Neuronal stem cell (in vitro differentiated cells): ENCODE measurements around the gene SSRP1.
A peak's percentile ranks its signal among the peaks of the same experiment; 100 is the strongest.

Experiments used
- DNase-seq: peaks from one replicate; pipeline ENCODE4 v3.0.0-alpha.2; 2013; ENCODE audit warnings: low spot score
- H2AFZ ChIP-seq: one replicate; pipeline ENCODE4 v1.6.1; 2013; ENCODE audit warnings: mild to moderate bottlenecking, low read length, inconsistent platforms
- H2AK5ac ChIP-seq: 2 replicates; pipeline ENCODE4 v1.6.1; 2013; ENCODE audit warnings: low read depth, mild to moderate bottlenecking, inconsistent platforms, low read length, moderate library complexity, mixed read lengths
- H2BK120ac ChIP-seq: 2 replicates; pipeline ENCODE4 v1.6.1; 2013; ENCODE audit warnings: low read depth, mild to moderate bottlenecking, inconsistent platforms, low read length, moderate library complexity, mixed read lengths
- H2BK12ac ChIP-seq: one replicate; pipeline ENCODE4 v1.6.1; 2013; ENCODE audit warnings: low read length, inconsistent platforms
- H2BK15ac ChIP-seq: 2 replicates; pipeline ENCODE4 v1.6.1; 2013; ENCODE audit warnings: mild to moderate bottlenecking, low read length, inconsistent platforms, mixed read lengths
- H2BK5ac ChIP-seq: one replicate; pipeline ENCODE4 v1.6.1; 2013; ENCODE audit warnings: inconsistent platforms, mild to moderate bottlenecking, low read length, moderate library complexity
- H3K14ac ChIP-seq: one replicate; pipeline ENCODE4 v1.6.1; 2013; ENCODE audit warnings: low read length, inconsistent platforms
- H3K18ac ChIP-seq: 2 replicates; pipeline ENCODE4 v1.6.1; 2013; ENCODE audit warnings: low read length, inconsistent platforms
- H3K23ac ChIP-seq: 2 replicates; pipeline ENCODE4 v1.6.1; 2013; ENCODE audit warnings: low read depth, mild to moderate bottlenecking, mixed read lengths, low read length, inconsistent platforms; ENCODE audit not compliant: poor library complexity
- H3K27ac ChIP-seq: replicated peaks from 3 replicates; pipeline ENCODE4 v1.5.1; 2013; ENCODE audit warnings: low read length, inconsistent platforms
- H3K27me3 ChIP-seq, 3 experiments: 2 replicates each; pipeline ENCODE4 v1.6.1; 2013; ENCODE audit warnings: low read length in 3 of 3, mild to moderate bottlenecking in 2 of 3, inconsistent platforms in 1 of 3, low read depth in 1 of 3, mixed read lengths in 1 of 3, moderate library complexity in 1 of 3; ENCODE audit not compliant: control insufficient read depth in 3 of 3, insufficient read depth in 3 of 3
- H3K36me3 ChIP-seq, 2 donors: replicated peaks in 1 of 2; 2 replicates each; pipeline ENCODE4 v1.6.1; 2013; ENCODE audit warnings: low read length in 2 of 2; ENCODE audit not compliant: control insufficient read depth in 2 of 2, insufficient read depth in 2 of 2
- H3K4ac ChIP-seq: 2 replicates; pipeline ENCODE4 v1.6.1; 2013; ENCODE audit warnings: inconsistent platforms, mild to moderate bottlenecking, low read length, moderate library complexity
- H3K4me1 ChIP-seq, 2 donors: 1 replicate in 1 of 2; 2 replicates in 1 of 2; pipeline ENCODE4 v1.6.1; 2013; ENCODE audit warnings: low read length in 2 of 2, low read depth in 1 of 2; ENCODE audit not compliant: control insufficient read depth in 2 of 2, insufficient read depth in 1 of 2
- H3K4me2 ChIP-seq: one replicate; pipeline ENCODE4 v1.6.1; 2013; ENCODE audit warnings: mild to moderate bottlenecking, low read length, inconsistent platforms; ENCODE audit not compliant: insufficient read depth, poor library complexity, severe bottlenecking
- H3K4me3 ChIP-seq, 2 donors: 2 replicates each; pipeline ENCODE4 v1.5.1; 2013; ENCODE audit warnings: low read length in 2 of 2, mild to moderate bottlenecking in 2 of 2, inconsistent platforms in 1 of 2, moderate library complexity in 1 of 2
- H3K79me1 ChIP-seq: one replicate; pipeline ENCODE4 v1.6.1; 2013; ENCODE audit warnings: low read depth, mild to moderate bottlenecking, inconsistent platforms, low read length, moderate library complexity
- H3K9ac ChIP-seq: one replicate; pipeline ENCODE4 v1.6.1; 2013; ENCODE audit warnings: mild to moderate bottlenecking, low read depth, low read length, inconsistent platforms; ENCODE audit not compliant: poor library complexity
- H3K9me3 ChIP-seq, 2 donors: replicated peaks in 1 of 2; 2 replicates each; pipeline versions ENCODE3 to v1.6.1; 2013; ENCODE audit warnings: low read length in 2 of 2, mild to moderate bottlenecking in 2 of 2, inconsistent platforms in 1 of 2, low read depth in 1 of 2, mixed read lengths in 1 of 2, moderate library complexity in 1 of 2; ENCODE audit not compliant: control insufficient read depth in 2 of 2, insufficient read depth in 1 of 2
- H4K8ac ChIP-seq: one replicate; pipeline ENCODE4 v1.6.1; 2013; ENCODE audit warnings: low read depth, mild to moderate bottlenecking, inconsistent platforms, low read length, moderate library complexity
- H4K91ac ChIP-seq: one replicate; pipeline ENCODE4 v1.6.1; 2013; ENCODE audit warnings: low read length, low read depth, mild to moderate bottlenecking, inconsistent platforms; ENCODE audit not compliant: poor library complexity
- WGBS, 2 donors: extraction: QIAGEN DNeasy Blood & Tissue Kit; methylation state at CpG; one replicate each; pipeline ENCODE4 v1.1.7; 2013; ENCODE audit warnings: missing lambda C conversion rate in 2 of 2, mixed read lengths in 1 of 2; ENCODE audit not compliant: insufficient read length in 2 of 2, insufficient replicate concordance in 1 of 2; ENCODE audit errors: extremely low coverage in 2 of 2; 5-methylcytosine and 5-hydroxymethylcytosine counted together

SSRP1 gene

GRCh38 chr11:57324154-57324885, 11.4 kb downstream of the SSRP1 start:
- Histone ChIP-seq H2BK15ac (no peak overlapping the region), H2AFZ (peak overlapping the region; percentile 84), H4K8ac (no peak overlapping the region), H2BK5ac (peak overlapping the region; percentile 90), H3K4me2 (peak overlapping the region; percentile 89), H2AK5ac (peak overlapping the region; percentile 96), H4K91ac (no peak overlapping the region), H3K9me3 (peaks cover 0 to 1% of the 10 kb centered on the region in 2 donors), H3K23ac (peak overlapping the region; percentile 68), H3K79me1 (peaks cover 16% of the 10 kb centered on the region), H3K9ac (peak overlapping the region; percentile 89), H3K27ac (peak overlapping the region; percentile 97), H3K4me3 (peak overlapping the region; percentile 72 to 90), H3K18ac (peak overlapping the region; percentile 99), H2BK12ac (peak overlapping the region; percentile 75), H2BK120ac (peak overlapping the region; percentile 36), H3K14ac (peak overlapping the region; percentile 73), H3K36me3 (peaks cover 42 to 61% of the 10 kb centered on the region in 2 donors), H3K4me1 (peaks cover 21 to 30% of the 10 kb centered on the region in 2 donors), H3K27me3 (no peaks in the 10 kb centered on the region), H3K4ac (no peak overlapping the region)
- WGBS, 2 donors = no CpG with 5 or more reads among the region's 64 CpGs
- DNase-seq = peak; percentile 71

GRCh38 chr11:57323855-57324153, 11.9 kb downstream of the SSRP1 start:
- H2AK5ac ChIP-seq = peak overlapping the region; percentile 96
- H2BK5ac ChIP-seq = peak overlapping the region; percentile 90
- H4K91ac ChIP-seq = no peak overlapping the region
- peak overlapping the region; percentile 92 for H3K27ac ChIP-seq
- WGBS, 2 donors = no CpG with 5 or more reads among the region's 9 CpGs
- peak overlapping the region; percentile 89 for H3K4me2 ChIP-seq
- H3K9ac ChIP-seq = peak overlapping the region; percentile 89
- H3K4me1 ChIP-seq = peaks cover 21 to 30% of the 10 kb centered on the region in 2 donors
- peaks cover 0 to 1% of the 10 kb centered on the region in 2 donors for H3K9me3 ChIP-seq
- H3K27me3 ChIP-seq = no peaks in the 10 kb centered on the region
- DNase-seq = no peak
- H3K79me1 ChIP-seq = peaks cover 17% of the 10 kb centered on the region
- H2BK12ac ChIP-seq = peak overlapping the region; percentile 75
- H2BK15ac ChIP-seq = no peak overlapping the region
- H2BK120ac ChIP-seq = peak overlapping the region; percentile 36
- peak overlapping the region; percentile 68 for H3K23ac ChIP-seq
- H3K14ac ChIP-seq = peak overlapping the region; percentile 73
- H2AFZ ChIP-seq = peak overlapping the region; percentile 84
- peak overlapping the region; percentile 72 to 85 for H3K4me3 ChIP-seq
- no peak overlapping the region for H4K8ac ChIP-seq
- H3K18ac ChIP-seq = peak overlapping the region; percentile 99
- peaks cover 41 to 60% of the 10 kb centered on the region in 2 donors for H3K36me3 ChIP-seq
- H3K4ac ChIP-seq = no peak overlapping the region

GRCh38 chr11:57323167-57323854, 12.4 kb downstream of the SSRP1 start:
- Histone ChIP-seq H2BK12ac (no peak overlapping the region), H3K23ac (no peak overlapping the region), H3K36me3 (peaks cover 40 to 60% of the 10 kb centered on the region in 2 donors), H3K4me2 (peak overlapping the region; percentile 89), H2AK5ac (peak overlapping the region; percentile 96), H3K9ac (peak overlapping the region; percentile 71), H3K9me3 (no peaks in the 10 kb centered on the region), H2BK15ac (no peak overlapping the region), H4K8ac (no peak overlapping the region), H3K27me3 (no peaks in the 10 kb centered on the region), H3K4ac (no peak overlapping the region), H4K91ac (no peak overlapping the region), H3K4me3 (peak overlapping the region; percentile 72 to 85), H2BK5ac (peak overlapping the region; percentile 90), H3K27ac (peak overlapping the region; percentile 92), H2BK120ac (no peak overlapping the region), H3K79me1 (peaks cover 16% of the 10 kb centered on the region), H2AFZ (no peak overlapping the region), H3K4me1 (peaks cover 21 to 30% of the 10 kb centered on the region in 2 donors), H3K18ac (peak overlapping the region; percentile 62), H3K14ac (no peak overlapping the region)
- no CpG with 5 or more reads among the region's 3 CpGs for WGBS, 2 donors
- no peak for DNase-seq
